Measurements from ENCODE around the gene LAMC3. TPM values are rescaled to one million over a fixed set of nuclear protein-coding genes. Genes with fewer than 3 reads are reported as not detected.

LAMC3 gene
- total and polyA plus RNA-seq, 2 experiments from 2014 or later: not detected

GRCh38 chr9:131116281-131117120, 107.5 kb downstream of the LAMC3 start:
- Histone ChIP-seq H3K4me2 (ENCODE audit: unreplicated experiment) (no peak overlapping the region), H3K27ac (no peak overlapping the region), H3K27me3 (replicated peaks; ENCODE audit: insufficient read depth) (no peaks in the 10 kb centered on the region; the same call in 1 of the 2 replicates), H3K9me2 (ENCODE audit: insufficient read depth) (no peaks in the 10 kb centered on the region), H4K20me1 (ENCODE audit: insufficient read depth) (no peaks in the 10 kb centered on the region), H2AFZ (no peak overlapping the region), H3F3A (ENCODE audit: insufficient read depth) (no peaks in the 10 kb centered on the region), H3K9me3 (ENCODE audit: low read depth) (no peaks in the 10 kb centered on the region), H3K4me3 (no peak overlapping the region), H3K4me1 (ENCODE audit: insufficient read depth) (no peaks in the 10 kb centered on the region), H3K79me2 (ENCODE audit: insufficient read depth) (no peaks in the 10 kb centered on the region), H3K36me3 (ENCODE audit: low read depth) (no peaks in the 10 kb centered on the region), H3K9ac (no peak overlapping the region)
- in situ Hi-C loops (cut with MboI): no loop called here
- WGBS, 2 experiments (ENCODE audit: low coverage in 1 of 2, low lambda C conversion rate in 2 of 2, missing lambda C conversion rate in 2 of 2): 84 to 89% methylated on average over 22 of the region's 22 CpGs
- no peak for TF ChIP-seq EZH2phosphoT487 (IDR thresholded peaks at IDR 0.05; ENCODE audit: insufficient read depth, low read depth)
- TF ChIP-seq EZH2 (IDR thresholded peaks at IDR 0.05; ENCODE audit: insufficient read depth, poor library complexity, severe bottlenecking): no peak
- DNase-seq: no peak

- Histone ChIP-seq H3K27me3 (replicated peaks; ENCODE audit: insufficient read depth) (no peaks in the 10 kb centered on the region; the same call in 1 of the 2 replicates), H2AFZ (no peak overlapping the region), H3K9me2 (ENCODE audit: insufficient read depth) (no peaks in the 10 kb centered on the region), H3F3A (ENCODE audit: insufficient read depth) (no peaks in the 10 kb centered on the region), H3K4me3 (no peak overlapping the region), H3K4me2 (ENCODE audit: unreplicated experiment) (no peak overlapping the region), H4K20me1 (ENCODE audit: insufficient read depth) (no peaks in the 10 kb centered on the region), H3K9me3 (ENCODE audit: low read depth) (no peaks in the 10 kb centered on the region), H3K79me2 (ENCODE audit: insufficient read depth) (no peaks in the 10 kb centered on the region), H3K4me1 (ENCODE audit: insufficient read depth) (no peaks in the 10 kb centered on the region), H3K27ac (no peak overlapping the region), H3K9ac (no peak overlapping the region), H3K36me3 (ENCODE audit: low read depth) (no peaks in the 10 kb centered on the region)
- in situ Hi-C loops (cut with MboI): no loop called here
- no peak for DNase-seq
- TF ChIP-seq EZH2 (IDR thresholded peaks at IDR 0.05; ENCODE audit: insufficient read depth, poor library complexity, severe bottlenecking): no peak
- no peak for TF ChIP-seq EZH2phosphoT487 (IDR thresholded peaks at IDR 0.05; ENCODE audit: insufficient read depth, low read depth)
- 57 to 62% methylated on average over 13 of the region's 13 CpGs for WGBS, 2 experiments (ENCODE audit: low coverage in 1 of 2, low lambda C conversion rate in 2 of 2, missing lambda C conversion rate in 2 of 2)
Observed at GRCh38 chr9:131117121-131117761, 108.3 kb downstream of the LAMC3 start.

- no peak overlapping the region for H2AFZ ChIP-seq
- no peaks in the 10 kb centered on the region for H3K9me2 ChIP-seq (ENCODE audit: insufficient read depth)
- H3K27me3 ChIP-seq (replicated peaks; ENCODE audit: insufficient read depth): no peaks in the 10 kb centered on the region; the same call in 1 of the 2 replicates
- H3K27ac ChIP-seq: no peak overlapping the region
- H3K4me3 ChIP-seq: no peak overlapping the region
- 55 to 67% methylated on average over 4 of the region's 4 CpGs for WGBS, 2 experiments (ENCODE audit: low coverage in 1 of 2, low lambda C conversion rate in 2 of 2, missing lambda C conversion rate in 2 of 2)
- no peaks in the 10 kb centered on the region for H3K36me3 ChIP-seq (ENCODE audit: low read depth)
- no peaks in the 10 kb centered on the region for H3K79me2 ChIP-seq (ENCODE audit: insufficient read depth)
- no peaks in the 10 kb centered on the region for H3K4me1 ChIP-seq (ENCODE audit: insufficient read depth)
- no peak overlapping the region for H3K4me2 ChIP-seq (ENCODE audit: unreplicated experiment)
- DNase-seq: no peak
- no peaks in the 10 kb centered on the region for H3K9me3 ChIP-seq (ENCODE audit: low read depth)
- no peak overlapping the region for H3K9ac ChIP-seq
- H4K20me1 ChIP-seq (ENCODE audit: insufficient read depth): no peaks in the 10 kb centered on the region
- in situ Hi-C loops (cut with MboI): no loop called here
- TF ChIP-seq EZH2phosphoT487 (IDR thresholded peaks at IDR 0.05; ENCODE audit: insufficient read depth, low read depth) (no peak), EZH2 (IDR thresholded peaks at IDR 0.05; ENCODE audit: insufficient read depth, poor library complexity, severe bottlenecking) (no peak)
- no peaks in the 10 kb centered on the region for H3F3A ChIP-seq (ENCODE audit: insufficient read depth)
Observed at GRCh38 chr9:131117762-131118145, 108.8 kb downstream of the LAMC3 start.

- TF ChIP-seq EZH2phosphoT487 (IDR thresholded peaks at IDR 0.05; ENCODE audit: insufficient read depth, low read depth) (no peak), EZH2 (IDR thresholded peaks at IDR 0.05; ENCODE audit: insufficient read depth, poor library complexity, severe bottlenecking) (no peak)
- DNase-seq: no peak
- 71 to 80% methylated on average over 8 of the region's 8 CpGs for WGBS, 2 experiments (ENCODE audit: low coverage in 1 of 2, low lambda C conversion rate in 2 of 2, missing lambda C conversion rate in 2 of 2)
- Histone ChIP-seq H3K9me3 (ENCODE audit: low read depth) (no peaks in the 10 kb centered on the region), H4K20me1 (ENCODE audit: insufficient read depth) (no peaks in the 10 kb centered on the region), H3K4me2 (ENCODE audit: unreplicated experiment) (no peak overlapping the region), H3K27ac (no peak overlapping the region), H3K4me3 (no peak overlapping the region), H3F3A (ENCODE audit: insufficient read depth) (no peaks in the 10 kb centered on the region), H3K27me3 (replicated peaks; ENCODE audit: insufficient read depth) (no peaks in the 10 kb centered on the region; the same call in 1 of the 2 replicates), H2AFZ (no peak overlapping the region), H3K9ac (no peak overlapping the region), H3K9me2 (ENCODE audit: insufficient read depth) (no peaks in the 10 kb centered on the region), H3K4me1 (ENCODE audit: insufficient read depth) (peaks cover 3% of the 10 kb centered on the region; the same call in 1 of the 2 replicates), H3K79me2 (ENCODE audit: insufficient read depth) (no peaks in the 10 kb centered on the region), H3K36me3 (ENCODE audit: low read depth) (no peaks in the 10 kb centered on the region)
- in situ Hi-C loops (cut with MboI): no loop called here
Observed at GRCh38 chr9:131119600-131119999, 110.6 kb downstream of the LAMC3 start.
